GM12878 (cell line): ENCODE data around the gene SEZ6L2. TPM values are rescaled to one million over a fixed set of nuclear protein-coding genes. Genes with fewer than 3 reads are reported as not detected.

Source experiments
- ATAC-seq: fragments of 200-7000 bp; cut with Tn5 transposase; 3 replicates; pipeline ENCODE4 v1.9.1; 2020; ENCODE audit warnings: mild to moderate bottlenecking, moderate library complexity
- BruUV-seq: library from RNA; stranded (reverse); fragments of 400-500 nt; replicated peaks from 2 replicates; lab custom pipeline; 2021; lab: Mats Ljungman, UMichigan
- CTCF ChIA-PET: fragments of 300-600 bp; sonication (Branson Sonifier 250); formaldehyde crosslinking; extraction: SDS; loops from one replicate; lab custom pipeline; 2021; ENCODE audit warnings: inconsistent platforms; lab: Yijun Ruan, JAX
- POLR2A ChIA-PET: fragments of 350-600 bp; formaldehyde crosslinking; extraction: SDS; loops from one replicate; lab custom pipeline; 2021; ENCODE audit warnings: inconsistent platforms; lab: Charles Lee
- RAD21 ChIA-PET: fragments of 300-600 bp; sonication (Branson Sonifier 250); formaldehyde crosslinking; loops from one replicate; lab custom pipeline; 2023; ENCODE audit warnings: antibody characterized with exemption; ENCODE audit not compliant: unreplicated experiment; lab: Charles Lee
- SMC1A ChIA-PET: fragments of 300-600 bp; sonication (Branson Sonifier 250); formaldehyde crosslinking; loops from one replicate; lab custom pipeline; 2023; ENCODE audit not compliant: unreplicated experiment, uncharacterized antibody; lab: Charles Lee
- DNase-seq: peaks from one replicate; pipeline ENCODE4 v3.0.0-alpha.2; 2011; ENCODE audit warnings: low read depth, low spot score
- FAIRE-seq: peaks from 3 replicates; lab custom pipeline; 2011; peaks lifted over from hg19 to GRCh38; lab: Jason Lieb, UNC
- H2AFZ ChIP-seq: 2 replicates; pipeline ENCODE4 v1.6.0; 2011; ENCODE audit warnings: low read depth, low read length, control low read depth; ENCODE audit not compliant: control insufficient read depth
- H3K27ac ChIP-seq: 2 replicates; pipeline ENCODE4 v1.5.1; 2011; ENCODE audit warnings: control low read depth; ENCODE audit not compliant: control insufficient read depth, insufficient read depth
- H3K27me3 ChIP-seq, 2 experiments: replicated peaks in 1 of 2; 2 replicates each; pipeline versions ENCODE4 v1.6.0 to v1.6.1; 2011; ENCODE audit warnings: low read length in 1 of 2; ENCODE audit not compliant: control insufficient read depth in 2 of 2, insufficient read depth in 2 of 2
- H3K36me3 ChIP-seq, 2 experiments: 2 replicates each; pipeline ENCODE4 v1.5.1; 2011; ENCODE audit warnings: low read length in 1 of 2; ENCODE audit not compliant: control insufficient read depth in 2 of 2, insufficient read depth in 2 of 2
- H3K4me1 ChIP-seq: 2 replicates; pipeline ENCODE4 v1.6.1; 2011; ENCODE audit warnings: mild to moderate bottlenecking, low read length, moderate library complexity, mixed read lengths; ENCODE audit not compliant: control insufficient read depth, insufficient read depth
- H3K4me2 ChIP-seq: 2 replicates; pipeline ENCODE4 v1.6.0; 2011; ENCODE audit warnings: control low read depth; ENCODE audit not compliant: control insufficient read depth, insufficient read depth
- H3K4me3 ChIP-seq: fragments of 200-600 bp; sonication (generic); 2 replicates; pipeline ENCODE4 v1.5.1; 2016
- H3K79me2 ChIP-seq: 2 replicates; pipeline ENCODE4 v1.6.0; 2011; ENCODE audit warnings: low read length; ENCODE audit not compliant: control insufficient read depth, insufficient read depth
- H3K9ac ChIP-seq: 2 replicates; pipeline ENCODE4 v1.8.0; 2011; ENCODE audit warnings: low read length, control low read depth, mixed read lengths; ENCODE audit not compliant: control insufficient read depth, insufficient read depth
- H3K9me3 ChIP-seq: replicated peaks from 3 replicates; pipeline ENCODE4 v1.5.1; 2011; ENCODE audit warnings: mild to moderate bottlenecking, low read length; ENCODE audit not compliant: control insufficient read depth, insufficient read depth
- H4K20me1 ChIP-seq: 2 replicates; pipeline ENCODE4 v1.6.0; 2011; ENCODE audit not compliant: control insufficient read depth, insufficient read depth
- ATF7 ChIP-seq: fragments of 450-650 bp; IDR thresholded peaks from 2 replicates; pipeline ENCODE4 v1.6.1; 2016; ENCODE audit warnings: low read depth, mild to moderate bottlenecking
- CHD2 ChIP-seq: IDR thresholded peaks from 2 replicates; pipeline ENCODE4 v1.6.1; 2011; ENCODE audit warnings: low read depth, low read length, improper control_type of control experiment, borderline replicate concordance
- E2F8 ChIP-seq: fragments of 450-650 bp; IDR thresholded peaks from 2 replicates; pipeline ENCODE4 v1.6.1; 2018; ENCODE audit warnings: mild to moderate bottlenecking, low read depth, moderate library complexity; ENCODE audit not compliant: partially characterized antibody
- FOS ChIP-seq: IDR thresholded peaks from 3 replicates; pipeline ENCODE4 v1.6.1; 2011; ENCODE audit warnings: borderline replicate concordance; ENCODE audit not compliant: insufficient read length; ENCODE audit errors: extremely low read depth
- FOXM1 ChIP-seq: IDR thresholded peaks from 2 replicates; pipeline ENCODE4 v1.6.1; 2012; ENCODE audit warnings: low read depth, mild to moderate bottlenecking, inconsistent platforms, low read length, moderate library complexity
- IRF5 ChIP-seq: fragments of 450-650 bp; IDR thresholded peaks from 2 replicates; pipeline ENCODE4 v1.6.1; 2017; ENCODE audit warnings: borderline replicate concordance
- NBN ChIP-seq: fragments of 450-650 bp; IDR thresholded peaks from 2 replicates; pipeline ENCODE4 v1.6.1; 2016
- NR2C1 ChIP-seq: fragments of 450-650 bp; IDR thresholded peaks from 2 replicates; pipeline ENCODE4 v1.6.1; 2017; ENCODE audit warnings: antibody characterized with exemption, mild to moderate bottlenecking, moderate library complexity
- NR2C2 ChIP-seq: IDR thresholded peaks from 2 replicates; pipeline ENCODE4 v1.6.1; 2011; ENCODE audit warnings: borderline replicate concordance, low read depth; ENCODE audit not compliant: control insufficient read depth, insufficient read length
- POLR2A ChIP-seq: IDR thresholded peaks from 2 replicates; pipeline ENCODE4 v1.6.1; 2011; ENCODE audit warnings: low read depth, mild to moderate bottlenecking, low read length
- RUNX3 ChIP-seq: IDR thresholded peaks from 2 replicates; pipeline ENCODE4 v1.6.1; 2012; ENCODE audit warnings: low read length, inconsistent platforms
- SUZ12 ChIP-seq: fragments of 200-600 bp; sonication (generic); IDR thresholded peaks from one replicate; pipeline ENCODE4 v1.6.1; 2018; ENCODE audit warnings: antibody characterized with exemption, mild to moderate bottlenecking; ENCODE audit not compliant: unreplicated experiment
- ZBED1 ChIP-seq: IDR thresholded peaks from 2 replicates; pipeline ENCODE4 v1.6.1; 2016; ENCODE audit warnings: borderline replicate concordance
- ZNF622 ChIP-seq: fragments of 450-650 bp; IDR thresholded peaks from 2 replicates; pipeline ENCODE4 v1.6.1; 2017; ENCODE audit warnings: mild to moderate bottlenecking, inconsistent platforms
- ZZZ3 ChIP-seq: IDR thresholded peaks from 2 replicates; pipeline ENCODE4 v1.6.1; 2011; ENCODE audit warnings: low read depth; ENCODE audit not compliant: control insufficient read depth, insufficient read length
- WGBS: methylation state at CpG from one replicate; pipeline ENCODE4 v1.1.6; 2016; ENCODE audit warnings: low lambda C conversion rate; ENCODE audit not compliant: insufficient replicate concordance, insufficient coverage; ENCODE audit errors: missing lambda C conversion rate; 5-methylcytosine and 5-hydroxymethylcytosine counted together
- in situ Hi-C: fragments of 300-500 bp; cut with MboI; formaldehyde crosslinking; loops from 9 replicates; pipeline ENCODE4 v1.14.3; 2018; ENCODE audit warnings: mixed read lengths
- intact Hi-C: fragments of 100-400 bp; cut with micrococcal nuclease; formaldehyde crosslinking; loops from one replicate; pipeline ENCODE4 v1.14.2; 2022; ENCODE audit not compliant: unreplicated experiment
- polyA plus RNA-seq, 11 experiments: library from polyadenylated mRNA; depleted of rRNA in 4 of 11; unstranded in 6 of 11; stranded (reverse) in 5 of 11; fragments of >200 nt; fragmentation: Nextera tagmentation in 4 of 11; fragmentation: Illumina TruSeq in 1 of 11; extraction: Ambion mirVana in 4 of 11; extraction: Trizol in 1 of 11; gene quantifications; 1 replicate in 1 of 11; 2 replicates in 10 of 11; pipeline versions ENCODE4 v1.2.1 to v1.2.3, GENCODE V29; 2011 to 2016; ENCODE audit warnings: inconsistent platforms in 2 of 11, missing spikeins in 2 of 11, low read depth in 1 of 11
- total RNA-seq, 4 experiments: library from RNA; depleted of rRNA in 3 of 4; stranded (reverse); fragments of >200 nt in 3 of 4; fragmentation: Illumina TruSeq in 1 of 4; extraction: Trizol in 1 of 4; gene quantifications; 2 replicates each; pipeline versions ENCODE4 v1.2.1 to v1.2.3, GENCODE V29; 2013 to 2021

Gene SEZ6L2
- total and polyA plus RNA-seq, 10 of the 15 experiments (the other 5 are each of a cell fraction or from before 2014, with no cell fraction given): 0.06 to 0.49 TPM; not detected in 8

GRCh38 chr16:29893553-29893952 is 5.8 kb downstream of the SEZ6L2 start:
- no peak for TF ChIP-seq NR2C2
- TF ChIP-seq RUNX3: no peak
- no peak for TF ChIP-seq ATF7
- TF ChIP-seq ZZZ3: no peak
- no peak for TF ChIP-seq CHD2
- TF ChIP-seq ZNF622: no peak
- no peak for TF ChIP-seq IRF5
- Histone ChIP-seq H3K79me2 (no peaks in the 10 kb centered on the region), H3K4me2 (no peak overlapping the region), H3K27ac (no peak overlapping the region), H3K9me3 (no peaks in the 10 kb centered on the region), H2AFZ (no peak overlapping the region), H3K9ac (no peak overlapping the region), H3K4me3 (no peak overlapping the region), H3K27me3 (no peaks in the 10 kb centered on the region; a peak in 1 of 4 replicates), H3K4me1 (no peaks in the 10 kb centered on the region), H3K36me3 (no peaks in the 10 kb centered on the region), H4K20me1 (no peaks in the 10 kb centered on the region)
- SMC1A ChIA-PET: no interaction called here
- no peak for DNase-seq
- POLR2A ChIA-PET: no interaction called here
- CTCF ChIA-PET: interaction anchor here (0.7 kb wide), 1 partner anchor 44 kb away, joined by 3 read pairs; no protein-coding TSS in a partner anchor
- in situ Hi-C loops (no loop called here), intact Hi-C loops (no loop called here)
- WGBS: 3% methylated on average over 3 of the region's 3 CpGs
- no TSS peak for BruUV-seq
- ATAC-seq: no peak
- RAD21 ChIA-PET: no interaction called here
- no peak for FAIRE-seq

GRCh38 chr16:29892458-29892813 is 6.9 kb downstream of the SEZ6L2 start:
- Histone ChIP-seq H3K36me3 (no peaks in the 10 kb centered on the region), H3K4me1 (no peaks in the 10 kb centered on the region), H3K9ac (no peak overlapping the region), H3K9me3 (no peaks in the 10 kb centered on the region), H3K4me2 (no peak overlapping the region), H3K27ac (no peak overlapping the region), H3K27me3 (no peaks in the 10 kb centered on the region), H2AFZ (no peak overlapping the region), H4K20me1 (no peaks in the 10 kb centered on the region), H3K4me3 (no peak overlapping the region), H3K79me2 (no peaks in the 10 kb centered on the region)
- POLR2A ChIA-PET: no interaction called here
- CTCF ChIA-PET: no interaction called here
- 43% methylated on average over 6 of the region's 6 CpGs for WGBS
- DNase-seq: no peak
- RAD21 ChIA-PET: no interaction called here
- in situ Hi-C loops (no loop called here), intact Hi-C loops (no loop called here)
- no TSS peak for BruUV-seq
- ATAC-seq: no peak
- SMC1A ChIA-PET: no interaction called here
- FAIRE-seq: no peak
- TF ChIP-seq ZBED1 (no peak), SUZ12 (no peak), E2F8 (no peak), NBN (no peak), FOS (no peak), POLR2A (no peak), NR2C1 (no peak), FOXM1 (no peak)
